Dedifferentiated amniotic fluid mesenchymal stem cell (primary cell): ENCODE data around the gene PLXNB1.

Experiments
- DNase-seq: peaks from one replicate; pipeline ENCODE4 v3.0.0-alpha.2; 2016; ENCODE audit errors: extremely low spot score

The PLXNB1 gene

DNA sequence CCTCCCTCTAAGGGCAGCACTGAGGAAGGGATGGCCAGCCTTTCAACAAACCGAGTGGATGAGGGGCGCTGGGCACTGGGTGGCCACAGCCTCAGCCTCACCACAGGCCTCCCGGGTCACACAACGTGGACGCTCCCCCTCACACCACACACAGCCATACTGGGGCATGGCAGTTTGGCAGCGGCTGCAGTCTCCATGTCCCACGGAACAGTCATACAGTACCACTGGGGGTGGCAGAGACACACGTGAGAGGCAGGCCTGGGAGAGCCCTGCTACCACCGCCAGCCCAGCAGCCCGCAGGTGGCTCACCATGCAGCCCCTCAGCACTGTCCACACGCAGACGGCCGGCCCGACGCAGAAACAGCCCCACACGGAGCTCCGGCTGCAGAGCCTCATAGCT lies 11.7 kb downstream of the PLXNB1 start:
- DNase-seq, result no peak

DNA sequence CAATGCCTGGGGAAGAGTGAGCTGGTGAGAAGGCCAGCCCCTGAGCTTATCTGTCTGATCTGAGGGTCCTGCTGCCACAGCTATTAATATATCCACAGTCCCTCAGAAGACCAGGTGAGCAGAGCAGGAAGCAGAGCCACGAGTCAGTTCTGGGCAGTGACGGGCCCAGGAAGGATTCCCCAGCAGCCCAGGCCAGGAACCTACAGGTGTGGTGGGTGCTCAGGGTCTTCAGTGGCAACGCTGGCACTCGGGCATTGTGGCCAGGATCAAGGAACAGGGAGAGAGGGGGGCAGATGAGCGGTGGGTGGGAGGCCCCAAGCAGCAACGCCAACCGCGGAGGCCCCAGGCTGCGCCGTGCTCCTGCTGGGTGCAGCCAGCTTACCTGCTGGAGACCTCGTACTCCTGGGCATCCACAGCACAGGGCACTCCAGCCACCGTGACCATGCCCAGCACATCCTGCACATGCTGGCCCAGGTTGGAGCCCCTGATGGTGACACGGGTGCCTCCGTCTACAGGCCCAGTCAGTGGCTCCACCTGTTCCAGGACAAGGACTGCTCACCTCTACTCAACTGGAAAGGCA lies 12.3 kb downstream of the PLXNB1 start:
- no peak for DNase-seq

DNA sequence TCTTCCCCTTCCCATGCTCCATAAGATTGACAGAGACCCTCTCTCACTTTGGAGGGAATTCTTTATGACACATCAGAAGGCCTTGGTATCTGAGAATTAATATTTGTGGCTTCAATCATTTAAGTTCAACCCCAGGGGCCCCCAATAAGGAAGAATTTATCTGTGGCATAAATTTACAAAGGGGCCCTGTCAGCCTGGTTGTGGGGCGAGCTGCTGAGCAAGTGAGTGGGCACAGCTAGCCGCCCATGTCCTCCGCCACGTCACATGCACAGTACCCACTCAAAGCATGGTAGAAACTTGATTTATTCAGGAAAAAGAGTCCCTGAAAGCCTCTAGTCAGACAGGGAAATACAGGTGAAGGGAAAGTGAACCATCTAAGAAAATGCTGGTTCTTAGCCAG lies 13.3 kb downstream of the PLXNB1 start:
- DNase-seq, result no peak

DNA sequence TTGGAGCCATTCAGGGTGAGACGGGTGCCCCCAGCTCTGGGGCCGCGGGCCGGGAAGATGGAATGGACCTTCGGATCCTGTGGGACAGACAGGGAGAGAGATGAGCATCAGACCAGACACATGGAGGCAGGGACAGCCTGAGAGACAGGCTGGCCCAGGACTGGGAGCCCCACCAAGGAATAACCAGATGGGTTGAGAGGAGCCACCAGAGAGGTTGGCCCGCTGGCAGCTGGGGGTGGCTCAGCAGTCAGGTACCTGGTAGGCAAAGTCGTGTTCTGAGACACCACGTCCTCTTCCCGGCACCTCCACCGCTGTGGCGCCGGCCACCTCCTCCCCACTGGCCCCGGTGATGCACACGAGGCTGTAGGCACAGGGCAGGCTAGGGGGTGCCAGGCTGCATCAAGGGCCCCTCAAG lies 13.8 kb downstream of the PLXNB1 start:
- DNase-seq, result no peak

DNA sequence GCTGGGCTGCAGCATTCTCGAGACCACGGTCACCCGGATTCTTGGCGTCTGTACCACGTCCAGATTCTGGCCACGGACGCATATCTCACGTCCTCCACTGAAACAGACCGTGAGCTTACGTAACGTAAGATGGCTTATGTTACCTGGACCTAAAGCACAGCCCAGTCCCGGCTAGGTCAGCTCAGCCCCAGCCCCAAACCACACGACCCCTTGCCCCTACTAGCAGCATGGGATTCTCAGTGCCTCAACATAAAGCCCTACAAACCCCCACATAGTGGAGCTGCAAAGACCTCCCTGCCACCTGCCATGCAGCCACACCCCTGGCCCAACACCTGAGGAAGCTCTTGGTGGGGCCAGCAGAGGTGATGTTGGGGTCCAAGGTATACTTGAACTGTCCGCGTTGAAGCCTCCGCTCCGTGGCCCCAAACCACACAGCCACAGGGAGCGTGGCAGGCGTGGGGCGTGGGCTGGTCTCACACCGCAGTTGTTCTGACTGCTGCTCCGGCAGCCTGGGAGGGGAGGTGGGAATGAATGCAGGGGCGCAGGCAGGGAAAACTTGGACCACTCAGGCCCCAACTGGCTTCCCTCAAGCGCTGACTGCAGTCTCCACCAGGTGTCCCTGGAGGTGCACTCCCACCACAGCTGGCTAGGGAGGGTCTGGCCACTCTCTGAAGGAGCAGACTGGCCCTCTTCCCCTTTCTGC lies 14.5 kb downstream of the PLXNB1 start:
- DNase-seq, result no peak

DNA sequence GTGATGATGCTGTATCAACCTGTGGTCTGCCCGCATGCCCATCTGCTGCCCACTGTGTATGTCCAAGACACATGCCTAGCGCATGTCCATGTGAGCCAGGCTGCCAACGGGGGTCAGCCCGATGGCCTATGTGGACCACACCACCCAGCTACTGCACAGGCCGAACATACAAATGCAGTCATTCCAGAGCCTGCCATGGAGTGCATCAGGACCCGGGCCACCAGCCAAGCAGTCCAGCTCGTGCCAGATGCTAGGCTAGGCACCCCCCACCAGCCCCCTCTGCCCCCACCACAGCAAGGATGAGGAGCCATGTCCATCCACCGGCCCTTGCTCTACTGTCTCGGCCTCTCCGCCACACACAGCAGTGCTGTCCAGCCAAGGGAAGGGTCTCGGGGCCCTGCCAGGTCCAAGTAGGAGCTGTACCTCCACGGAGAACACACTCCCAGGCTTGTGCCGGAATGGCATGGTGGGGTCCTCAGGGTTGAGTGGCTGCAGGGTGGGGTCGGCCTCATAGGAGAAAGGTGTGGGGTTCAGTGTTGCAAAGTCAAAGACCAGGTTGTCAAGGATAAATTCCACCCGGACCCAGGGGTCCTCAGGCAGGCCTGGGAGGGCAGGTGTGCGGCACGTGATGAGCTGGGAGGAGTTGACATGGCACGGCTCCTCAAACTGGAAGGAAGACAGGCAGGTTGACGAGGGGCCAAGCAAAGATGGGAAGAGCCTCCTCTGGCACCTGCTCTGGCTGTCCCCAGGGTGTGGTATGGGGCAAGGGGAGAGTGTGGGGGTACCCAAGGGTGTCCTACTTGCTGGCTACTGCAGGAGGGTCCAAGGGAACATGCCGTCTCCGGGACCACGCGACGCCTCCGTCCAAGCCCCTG lies 15.3 kb downstream of the PLXNB1 start:
- no peak for DNase-seq

DNA sequence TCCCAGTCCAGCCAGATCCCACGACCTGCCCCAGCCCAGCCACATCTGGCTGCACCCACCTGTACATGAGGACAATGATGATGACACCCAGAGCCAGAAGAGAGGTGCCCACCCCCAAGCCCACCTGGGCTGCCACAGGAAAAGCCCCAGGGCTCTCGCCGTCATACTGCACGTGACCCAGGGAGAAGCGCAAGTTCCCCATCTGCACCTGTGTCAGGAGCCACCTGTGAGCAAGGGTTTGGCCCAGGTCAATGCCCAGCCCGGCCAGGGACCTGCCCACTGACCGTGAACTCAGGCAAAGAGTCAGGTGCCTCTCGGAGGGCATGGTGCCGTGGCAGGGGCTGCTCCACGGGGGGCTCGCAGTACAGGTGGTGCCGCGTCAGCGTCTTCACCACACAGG lies 16.3 kb downstream of the PLXNB1 start:
- no peak for DNase-seq

DNA sequence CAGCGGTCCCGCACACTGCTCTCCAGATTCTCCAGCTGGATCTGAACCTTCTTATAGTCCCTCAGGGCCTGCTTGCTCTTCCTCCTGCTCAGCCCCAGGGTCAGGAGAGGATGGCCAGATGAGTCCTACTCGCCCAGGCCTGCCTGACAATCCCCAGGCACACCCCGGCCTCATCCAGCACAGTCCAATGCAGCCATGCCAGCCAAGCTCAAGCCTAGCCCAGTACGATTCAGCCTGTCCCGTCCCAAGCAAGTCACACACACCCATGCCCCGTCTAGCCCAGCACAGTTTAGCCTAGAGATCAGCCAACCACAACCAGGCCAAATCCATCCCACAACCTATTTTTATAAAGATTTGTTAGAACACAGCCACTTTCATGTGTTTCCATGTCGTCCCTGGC lies 16.8 kb downstream of the PLXNB1 start:
- no peak for DNase-seq

DNA sequence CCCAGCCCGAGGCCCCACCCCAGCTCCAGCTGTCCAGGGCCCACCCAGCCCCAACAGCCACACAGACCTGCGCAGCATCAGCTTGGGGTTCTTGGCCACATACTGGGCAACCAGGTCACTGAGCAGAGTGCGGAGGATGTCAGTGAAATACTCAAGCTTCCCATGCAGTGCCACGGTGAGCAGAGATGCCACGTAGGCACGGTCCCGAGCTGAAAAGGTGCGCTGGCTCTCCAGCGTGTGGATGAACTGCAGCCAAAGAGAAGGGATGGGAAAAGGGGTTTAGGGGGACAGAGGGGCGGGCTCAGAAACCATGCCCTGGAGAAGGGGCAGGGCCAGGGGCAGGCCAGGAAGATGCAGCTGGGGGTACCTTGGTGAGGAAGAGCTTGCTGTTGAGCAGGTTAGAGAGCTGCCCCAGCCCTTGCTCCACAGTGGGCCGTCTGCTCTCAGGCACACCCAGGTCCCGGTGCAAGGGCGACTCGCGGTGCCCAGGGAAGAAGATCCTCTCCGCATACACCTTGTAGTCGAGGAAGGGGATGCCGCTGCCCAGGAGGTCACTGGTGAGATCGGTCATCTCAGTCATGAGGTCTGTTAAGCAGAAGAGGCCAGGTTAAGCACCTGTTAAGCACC lies 17.4 kb downstream of the PLXNB1 start:
- DNase-seq, result no peak

DNA sequence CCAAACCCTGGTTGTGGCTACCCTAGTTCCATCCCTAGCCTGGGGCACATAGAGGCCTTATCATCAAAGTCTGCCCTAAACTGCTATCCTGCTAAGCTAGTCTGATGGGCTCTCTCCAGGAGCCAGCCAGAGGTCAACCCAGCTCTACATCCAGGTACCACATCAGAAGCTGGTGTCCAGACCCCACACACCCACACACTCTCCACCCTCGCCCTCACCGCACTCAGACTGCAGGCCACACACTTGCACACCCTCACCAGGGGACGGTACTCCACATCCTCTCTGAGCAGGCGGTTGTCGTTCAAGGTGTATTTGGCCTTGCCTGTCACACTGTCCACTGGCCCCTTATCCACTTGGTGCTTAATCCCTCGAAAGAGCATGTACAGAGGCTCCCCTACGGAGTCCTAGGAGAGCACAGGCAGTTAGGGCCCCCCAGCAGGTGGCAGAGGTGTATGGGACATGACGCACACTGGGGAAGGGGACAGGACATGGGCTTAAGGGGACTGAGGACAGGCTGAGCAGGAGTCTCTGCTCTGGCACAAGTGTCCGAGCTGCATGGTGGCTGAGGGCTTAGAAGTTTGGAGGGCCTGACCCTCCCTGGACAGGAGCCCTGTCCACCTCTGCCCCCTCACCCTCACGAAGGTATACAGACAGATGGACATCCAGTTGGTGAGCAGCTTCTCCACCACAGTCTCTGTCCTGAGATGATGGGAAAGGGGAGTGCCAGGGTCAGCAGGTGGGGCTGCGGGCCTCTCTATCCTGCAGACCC lies 18.1 kb downstream of the PLXNB1 start:
- no peak for DNase-seq

DNA sequence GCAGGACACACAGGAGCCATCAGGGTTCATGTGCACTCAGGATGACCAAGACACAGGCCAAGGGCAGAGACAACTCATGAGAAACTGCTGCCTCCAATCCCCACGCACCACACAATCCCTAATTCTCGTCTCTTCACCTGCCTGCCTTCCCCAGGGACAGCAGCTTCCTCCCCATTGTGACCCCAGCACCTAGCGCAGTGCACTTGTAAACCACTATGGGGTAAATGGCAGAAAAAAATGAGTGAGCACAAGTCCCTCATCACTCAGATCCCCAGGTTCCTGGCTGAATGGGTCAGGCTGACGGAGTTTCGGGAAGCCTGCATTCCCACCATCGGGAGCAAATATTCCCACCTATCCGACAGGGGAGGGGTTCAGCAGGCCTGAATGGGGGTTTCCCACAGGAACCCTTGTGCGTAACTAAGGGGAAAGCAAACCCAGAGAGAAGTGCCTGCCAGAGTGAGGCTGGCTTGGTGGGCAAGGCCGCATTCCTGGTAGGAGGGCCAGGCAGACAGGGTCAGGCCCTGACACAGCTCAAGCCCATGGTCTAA lies 18.8 kb downstream of the PLXNB1 start:
- no peak for DNase-seq

DNA sequence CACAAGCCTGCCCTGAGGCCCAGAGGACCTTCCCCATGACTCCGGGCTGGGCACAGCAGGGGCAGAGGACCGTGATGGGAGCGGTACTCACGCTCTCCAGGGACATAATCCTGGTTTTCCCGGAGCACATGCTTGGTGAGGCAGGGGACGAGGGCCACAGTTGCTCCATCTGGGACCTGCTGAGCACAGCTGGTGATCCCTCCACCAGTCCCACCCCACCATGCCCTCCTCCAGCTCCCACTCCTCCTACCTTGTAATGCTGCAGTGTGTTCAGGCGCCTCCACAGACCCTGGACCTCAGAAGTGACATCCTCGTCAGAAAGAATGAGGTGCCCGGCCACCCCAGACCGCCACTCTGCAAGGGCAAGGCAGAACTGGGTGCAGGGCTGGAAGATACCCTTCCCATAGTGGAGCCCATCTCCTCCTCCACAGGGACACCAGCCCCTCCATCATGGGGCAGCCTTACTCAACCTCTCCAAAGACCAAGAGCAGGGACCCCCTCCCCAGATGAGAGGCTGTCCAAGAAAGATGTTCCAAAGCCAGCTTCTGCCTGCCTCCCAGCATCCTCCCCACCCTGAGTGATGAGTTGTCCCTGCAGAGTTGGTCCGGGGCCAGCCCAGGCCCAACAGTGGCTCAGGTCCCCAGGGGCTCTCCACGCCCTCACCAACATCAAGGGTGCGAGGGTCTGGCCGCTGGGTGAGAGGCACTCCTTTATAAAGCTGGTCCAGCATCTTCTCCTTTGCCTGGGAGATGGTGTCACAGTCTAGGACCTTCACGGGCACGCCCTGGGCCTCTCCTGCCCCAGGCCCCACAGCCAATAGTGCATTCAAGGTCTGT lies 19.5 kb downstream of the PLXNB1 start:
- no peak for DNase-seq

DNA sequence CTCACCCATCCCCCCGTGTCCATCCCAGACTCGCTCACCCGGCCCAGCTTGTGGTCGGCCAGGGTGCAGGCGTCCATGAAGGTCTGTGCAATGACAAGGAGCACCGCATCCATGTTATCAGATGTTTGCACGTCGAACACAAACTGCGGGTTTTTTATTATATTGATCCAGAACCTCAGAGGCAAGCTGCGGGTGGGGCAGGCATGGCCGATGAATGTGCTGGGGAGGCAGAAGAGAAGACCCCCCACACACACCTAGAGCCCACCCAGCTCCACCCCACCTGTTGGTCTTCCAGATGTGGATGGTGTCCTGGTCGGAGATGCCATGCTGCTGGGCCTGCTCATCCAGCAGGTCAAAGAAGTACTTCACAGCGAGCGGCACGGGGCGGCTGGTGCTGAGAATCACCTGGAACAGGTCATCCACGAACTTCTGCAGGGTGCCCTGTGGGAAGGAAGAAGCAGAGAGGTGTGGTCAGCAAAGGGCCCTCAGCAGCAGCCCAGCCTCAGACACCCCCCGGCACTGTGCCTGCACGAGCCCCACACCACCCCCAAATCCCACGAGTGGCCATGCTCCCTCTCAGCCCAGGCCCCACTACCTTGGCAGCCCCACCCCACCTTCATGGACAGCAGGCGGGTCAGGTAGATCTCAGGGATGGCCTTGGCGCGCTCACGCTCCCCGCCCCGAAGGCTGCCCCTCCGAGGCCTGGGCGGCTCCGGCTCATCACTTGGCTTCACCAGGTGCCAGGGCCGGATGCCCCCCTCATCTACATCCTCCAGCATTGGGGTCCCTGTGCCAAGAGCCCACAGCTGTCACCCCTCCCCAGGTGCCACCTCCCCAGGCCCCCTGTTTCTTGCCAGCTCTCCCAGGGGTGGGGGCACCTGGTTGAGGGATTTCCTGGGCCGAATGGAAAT lies 20.3 kb downstream of the PLXNB1 start:
- no peak for DNase-seq

DNA sequence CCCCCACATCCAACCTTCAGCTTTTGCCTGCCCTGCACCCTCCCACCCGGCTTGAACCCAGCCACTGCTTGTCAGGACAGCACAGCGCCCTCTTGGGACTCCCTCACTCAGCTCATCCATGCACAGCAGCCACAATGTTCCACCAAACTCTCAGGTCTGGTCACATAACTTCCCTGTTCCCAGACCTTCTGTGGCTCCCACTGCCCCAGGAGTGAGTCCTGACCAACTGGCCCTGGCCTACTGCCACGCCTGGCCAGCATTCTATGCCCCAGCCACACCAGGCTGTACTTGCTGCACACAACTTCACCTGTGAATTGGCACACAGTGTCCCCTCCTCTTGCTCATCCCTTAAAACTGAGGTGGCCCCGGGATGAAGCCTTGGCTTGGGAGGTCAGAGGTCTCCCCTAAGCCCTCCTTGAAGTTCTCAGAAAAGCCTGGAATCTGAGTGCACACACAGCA lies 21.0 kb downstream of the PLXNB1 start:
- no peak for DNase-seq

DNA sequence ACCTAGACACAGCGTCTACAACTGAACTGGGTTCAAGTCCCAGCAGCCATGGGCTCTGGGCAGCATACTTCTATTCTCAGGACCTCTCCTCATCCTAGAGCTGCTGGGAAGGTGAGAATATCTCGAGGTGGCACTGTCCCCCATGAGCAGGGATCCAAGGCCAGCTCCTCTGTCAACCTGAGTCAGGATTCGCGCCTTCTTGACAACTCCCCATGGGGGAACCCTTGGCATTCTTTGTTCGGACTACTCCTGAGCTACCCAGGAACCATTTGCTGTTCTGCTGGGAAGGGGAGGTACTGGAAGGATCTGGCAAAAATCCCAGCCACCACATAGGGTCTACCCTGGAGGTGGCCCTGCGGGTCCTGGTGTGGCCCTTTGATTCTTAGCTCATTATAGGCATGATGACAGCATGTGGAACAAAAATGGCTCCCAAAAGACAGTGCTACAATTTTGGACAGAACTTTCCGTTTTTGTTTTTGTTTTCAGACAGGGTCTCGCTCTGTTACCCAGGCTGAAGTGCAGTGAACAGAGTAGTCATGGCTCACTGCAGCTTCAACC lies 22.3 kb downstream of the PLXNB1 start:
- no peak for DNase-seq

DNA sequence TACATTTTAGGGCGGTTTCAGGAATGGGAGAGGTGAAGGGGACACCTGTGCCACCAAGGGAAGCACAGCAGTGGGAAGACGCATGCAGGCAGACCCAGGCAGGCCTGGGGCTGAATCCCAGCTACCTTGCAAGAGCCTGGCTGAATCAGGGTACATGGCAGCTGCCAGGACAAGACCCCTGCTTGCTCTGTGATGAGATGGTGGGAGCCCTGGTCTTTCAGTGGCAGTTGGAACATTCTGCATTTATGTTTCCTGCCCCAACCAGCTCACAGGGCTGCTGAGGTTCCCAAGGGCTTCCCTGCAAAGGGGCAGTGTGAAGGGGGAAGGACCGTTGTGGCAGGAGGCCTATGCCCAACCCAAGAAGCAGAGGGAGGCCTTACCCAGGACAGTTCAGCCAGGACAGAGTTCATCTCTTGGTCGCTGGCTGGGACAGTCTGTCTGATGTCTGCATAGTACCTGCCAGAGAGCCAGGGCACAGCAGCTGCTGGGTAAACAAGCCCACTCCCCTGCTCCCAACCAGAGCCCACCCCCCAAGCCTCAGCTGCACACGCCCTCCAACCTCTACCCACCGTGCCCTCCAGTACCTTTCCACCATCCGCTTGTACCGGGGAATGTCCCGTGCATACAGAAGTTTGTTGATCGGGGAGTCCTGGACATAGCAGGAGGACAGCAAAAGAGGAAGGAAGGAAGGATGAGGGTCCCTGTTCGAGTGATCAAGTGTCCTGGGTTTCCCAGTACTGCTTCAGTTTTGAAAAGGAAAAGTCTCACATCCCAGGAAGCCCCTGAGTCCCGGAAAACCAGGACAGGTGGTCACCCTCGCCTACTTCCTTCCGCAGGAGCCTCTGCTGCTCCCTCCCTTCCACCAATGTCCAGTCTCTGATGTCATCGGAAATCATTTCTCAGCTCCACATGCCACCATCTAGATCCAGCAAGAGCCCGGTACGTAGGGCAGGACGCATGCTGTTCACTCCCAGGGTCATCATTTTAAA lies 23.1 kb downstream of the PLXNB1 start:
- DNase-seq, result no peak

DNA sequence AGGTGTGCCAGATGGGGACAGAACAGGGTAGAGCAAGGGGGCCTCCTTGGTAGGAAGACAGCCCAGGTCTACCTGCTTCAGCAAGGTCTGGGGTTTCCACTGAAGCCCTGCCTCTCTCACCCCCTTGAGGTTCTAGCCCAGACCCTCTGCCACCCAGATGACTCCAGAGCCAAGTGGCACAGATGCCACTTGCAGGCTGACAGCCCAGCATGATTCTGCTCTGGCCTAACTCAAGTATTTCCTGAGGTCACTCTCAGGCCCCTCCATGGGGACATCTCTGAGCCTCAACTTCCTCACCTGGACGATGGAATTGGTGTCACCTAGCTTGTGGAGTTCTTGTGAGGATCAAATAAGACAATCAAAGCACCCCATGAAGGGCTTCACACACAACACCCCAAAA lies 23.9 kb downstream of the PLXNB1 start:
- no peak for DNase-seq
